ENCODE results near the gene ZSWIM9. TPM values are rescaled to one million over a fixed set of nuclear protein-coding genes. Genes with fewer than 3 reads are reported as not detected.

Gene ZSWIM9
- total and polyA plus RNA-seq, 2 donors (not counting 3 experiments of a cell fraction or from before 2014, with no cell fraction given) = 1.0 to 8.6 TPM

DNA sequence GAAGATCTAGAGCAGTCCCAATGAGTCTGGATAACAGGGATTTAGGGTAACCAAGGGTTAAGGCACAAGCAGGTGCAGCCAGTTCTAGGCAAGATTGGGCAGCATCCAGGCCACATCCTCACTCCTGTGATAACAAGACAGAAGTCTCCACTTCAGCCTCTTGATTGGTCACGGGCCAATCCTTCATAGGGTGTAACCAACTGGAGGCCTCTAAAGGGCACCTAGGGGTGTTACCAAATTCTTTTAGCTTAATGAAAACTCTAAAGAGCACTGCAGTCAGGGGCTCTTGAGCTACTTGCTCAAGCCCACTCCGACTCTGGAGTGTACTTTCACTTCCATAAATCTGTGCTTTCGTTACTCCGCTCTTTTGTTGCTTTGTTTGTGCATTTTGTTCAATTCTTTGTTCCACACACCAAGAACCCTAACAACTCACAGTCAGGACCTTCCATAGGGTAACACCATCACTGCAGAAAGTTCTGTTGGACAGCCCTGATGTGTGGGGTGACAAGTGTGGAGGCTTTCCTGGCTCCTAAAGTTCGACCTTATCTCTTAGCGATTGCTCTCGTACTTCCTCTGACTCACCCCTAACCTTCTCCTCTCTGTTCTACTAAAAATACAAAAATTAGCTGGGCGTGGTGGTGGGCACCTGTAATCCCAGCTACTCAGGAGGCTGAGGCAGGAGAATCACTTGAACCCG is 36.1 kb downstream of the ZSWIM9 start:
- H3K4me3 ChIP-seq (replicated peaks in 1 of 3; ENCODE audit: insufficient read depth in 1 of 3, low read depth in 1 of 3, low read length in 3 of 3) = no peak overlapping the region
- TF ChIP-seq POLR2A (IDR thresholded peaks at IDR 0.05; ENCODE audit: low read depth, low read length) = no peak
- peak; percentile 40 for TF ChIP-seq POLR2AphosphoS5 (IDR thresholded peaks at IDR 0.05; ENCODE audit: insufficient read depth, low read depth, low read length)
- H3K27ac ChIP-seq (ENCODE audit: insufficient read depth, low read depth, low read length) = no peak overlapping the region
- intact Hi-C loops (cut with micrococcal nuclease) (no loop called here), dilution Hi-C loops (cut with MboI; ENCODE audit: extremely low pct_ligation_motif_present, low sequenced_read_pairs) (no loop called here)
- ChIA-PET POLR2A (no interaction called here), CTCF (interaction anchor here (1.8 to 6.4 kb wide), 2 partner anchors 8 to 53 kb away, joined by 4 to 43 read pairs; no protein-coding TSS in a partner anchor)
- no peak overlapping the region for H3K9ac ChIP-seq (replicated peaks; ENCODE audit: extremely low read depth, insufficient read depth, low read length)
- BruUV-seq (replicated peaks) = no TSS peak
- FAIRE-seq (no peak), DNase-seq (ENCODE audit: low read depth, low spot score) (no peak)
- no peak overlapping the region for H3K4me2 ChIP-seq (ENCODE audit: insufficient read depth, low read length)
- H3K9me3 ChIP-seq (replicated peaks; ENCODE audit: control insufficient read depth, insufficient read depth, low read length) = no peaks in the 10 kb centered on the region
- peaks cover 2 to 3% of the 10 kb centered on the region in 2 experiments for H3K36me3 ChIP-seq (ENCODE audit: control insufficient read depth in 2 of 2, extremely low read depth in 1 of 2, insufficient read depth in 2 of 2, low read length in 2 of 2)
- no peak overlapping the region for H2AFZ ChIP-seq (ENCODE audit: low read depth, low read length)
- H3K27me3 ChIP-seq (ENCODE audit: control insufficient read depth in 2 of 2, insufficient read depth in 2 of 2, low read length in 2 of 2) = no peaks in the 10 kb centered on the region
- H3K79me2 ChIP-seq (ENCODE audit: control insufficient read depth, insufficient read depth, low read length) = peaks cover 4% of the 10 kb centered on the region
- no peaks in the 10 kb centered on the region for H3K9me1 ChIP-seq (replicated peaks; ENCODE audit: control insufficient read depth, extremely low read depth, insufficient read depth, low read length)
- no peaks in the 10 kb centered on the region for H4K20me1 ChIP-seq (replicated peaks; ENCODE audit: control insufficient read depth, extremely low read depth, insufficient read depth, low read length)
- peaks cover 45% of the 10 kb centered on the region for H3K4me1 ChIP-seq (ENCODE audit: control insufficient read depth, extremely low read depth, insufficient read depth, low read length)

DNA sequence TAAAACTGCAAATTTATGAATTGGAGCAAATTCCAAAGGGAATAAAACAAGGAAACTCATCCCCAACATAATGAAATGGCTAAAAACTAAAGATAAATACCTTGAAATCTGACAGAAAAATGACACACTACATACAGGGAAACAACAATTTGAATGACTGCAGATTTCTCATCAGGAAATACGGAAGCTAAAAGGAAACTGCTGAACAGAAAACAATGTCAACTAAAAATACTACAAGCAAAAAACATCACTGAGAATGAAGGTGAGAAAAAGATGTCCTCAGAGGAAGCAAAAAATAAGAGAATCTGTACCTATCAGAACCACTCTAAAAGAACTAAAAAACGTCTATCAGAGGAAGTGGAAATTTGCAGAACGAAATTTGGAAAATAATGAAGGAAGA is 39.5 kb downstream of the ZSWIM9 start:
- H3K9me3 ChIP-seq (replicated peaks; ENCODE audit: control insufficient read depth, insufficient read depth, low read length) = no peaks in the 10 kb centered on the region
- H4K20me1 ChIP-seq (replicated peaks; ENCODE audit: control insufficient read depth, extremely low read depth, insufficient read depth, low read length) = no peaks in the 10 kb centered on the region
- H3K79me2 ChIP-seq (ENCODE audit: control insufficient read depth, insufficient read depth, low read length) = peaks cover 4% of the 10 kb centered on the region
- no peaks in the 10 kb centered on the region for H3K27me3 ChIP-seq (ENCODE audit: control insufficient read depth in 2 of 2, insufficient read depth in 2 of 2, low read length in 2 of 2)
- FAIRE-seq = peak; percentile 50
- ChIA-PET POLR2A (interaction anchor here (1.4 kb wide), 1 partner anchor 9 kb away, joined by 6 read pairs; no protein-coding TSS in a partner anchor), CTCF (interaction anchor here (0.6 to 1.0 kb wide), 3 partner anchors 9 to 50 kb away, joined by 3 to 4 read pairs (median 3); no protein-coding TSS in a partner anchor)
- intact Hi-C loops (cut with micrococcal nuclease) (no loop called here), dilution Hi-C loops (cut with MboI; ENCODE audit: extremely low pct_ligation_motif_present, low sequenced_read_pairs) (no loop called here)
- H2AFZ ChIP-seq (ENCODE audit: low read depth, low read length) = no peak overlapping the region
- TF ChIP-seq, protein P1, sequence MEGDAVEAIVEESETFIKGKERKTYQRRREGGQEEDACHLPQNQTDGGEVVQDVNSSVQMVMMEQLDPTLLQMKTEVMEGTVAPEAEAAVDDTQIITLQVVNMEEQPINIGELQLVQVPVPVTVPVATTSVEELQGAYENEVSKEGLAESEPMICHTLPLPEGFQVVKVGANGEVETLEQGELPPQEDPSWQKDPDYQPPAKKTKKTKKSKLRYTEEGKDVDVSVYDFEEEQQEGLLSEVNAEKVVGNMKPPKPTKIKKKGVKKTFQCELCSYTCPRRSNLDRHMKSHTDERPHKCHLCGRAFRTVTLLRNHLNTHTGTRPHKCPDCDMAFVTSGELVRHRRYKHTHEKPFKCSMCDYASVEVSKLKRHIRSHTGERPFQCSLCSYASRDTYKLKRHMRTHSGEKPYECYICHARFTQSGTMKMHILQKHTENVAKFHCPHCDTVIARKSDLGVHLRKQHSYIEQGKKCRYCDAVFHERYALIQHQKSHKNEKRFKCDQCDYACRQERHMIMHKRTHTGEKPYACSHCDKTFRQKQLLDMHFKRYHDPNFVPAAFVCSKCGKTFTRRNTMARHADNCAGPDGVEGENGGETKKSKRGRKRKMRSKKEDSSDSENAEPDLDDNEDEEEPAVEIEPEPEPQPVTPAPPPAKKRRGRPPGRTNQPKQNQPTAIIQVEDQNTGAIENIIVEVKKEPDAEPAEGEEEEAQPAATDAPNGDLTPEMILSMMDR (IDR thresholded peaks at IDR 0.05; ENCODE audit: extremely low read depth in 1 of 2, insufficient read depth in 1 of 2, low read depth in 1 of 2, low read length in 2 of 2) = no peak
- TF ChIP-seq GATA2 (IDR thresholded peaks at IDR 0.05; ENCODE audit: insufficient read depth, insufficient read length, low read depth, low read length) (no peak), POLR2A (IDR thresholded peaks at IDR 0.05; ENCODE audit: low read depth, low read length) (no peak)
- BruUV-seq (replicated peaks) = no TSS peak
- no peak overlapping the region for H3K4me3 ChIP-seq (replicated peaks in 1 of 3; ENCODE audit: insufficient read depth in 1 of 3, low read depth in 1 of 3, low read length in 3 of 3)
- DNase-seq (ENCODE audit: low read depth, low spot score) = peak; percentile 32
- H3K9me1 ChIP-seq (replicated peaks; ENCODE audit: control insufficient read depth, extremely low read depth, insufficient read depth, low read length) = no peaks in the 10 kb centered on the region
- peak overlapping the region; percentile 78 for H3K27ac ChIP-seq (ENCODE audit: insufficient read depth, low read depth, low read length)
- H3K4me1 ChIP-seq (ENCODE audit: control insufficient read depth, extremely low read depth, insufficient read depth, low read length) = peaks cover 32% of the 10 kb centered on the region
- peak overlapping the region; percentile 88 for H3K4me2 ChIP-seq (ENCODE audit: insufficient read depth, low read length)
- H3K36me3 ChIP-seq (ENCODE audit: control insufficient read depth in 2 of 2, extremely low read depth in 1 of 2, insufficient read depth in 2 of 2, low read length in 2 of 2) = peaks cover 8 to 14% of the 10 kb centered on the region in 2 experiments
- H3K9ac ChIP-seq (replicated peaks; ENCODE audit: extremely low read depth, insufficient read depth, low read length) = peak overlapping the region; percentile 67

All from endothelial cell of umbilical vein (primary cell).